Activated naive CD4-positive, alpha-beta T cell treated with anti-CD3 and anti-CD28 coated beads, Interleukin-2, amount 50 U/mL, for 72 hours (primary cell): ENCODE results near the gene EFNA2. TPM values are rescaled to one million over a fixed set of nuclear protein-coding genes. Genes with fewer than 3 reads are reported as not detected.
"Not testable (repeated sequence)": the region's sequence is repeated elsewhere in the genome, so short reads cannot be mapped to it uniquely, and the experiment has no call there.

Experiments used
- ATAC-seq, 2 donors: fragments of 150-1000 bp; cut with Tn5 transposase; 2 replicates each; pipeline ENCODE4 v1.10.0; 2021; ENCODE audit warnings: mild to moderate bottlenecking in 2 of 2, moderate library complexity in 2 of 2
- DNase-seq, 2 donors: peaks; one replicate each; pipeline ENCODE4 v3.0.0; 2021 to 2022; ENCODE audit warnings: low spot score in 2 of 2
- H3K27ac Mint-ChIP-seq, 2 donors: one replicate each; pipeline ENCODE4 v1.8.0; 2022; ENCODE audit warnings: mild to moderate bottlenecking in 2 of 2, mixed read lengths in 2 of 2
- H3K36me3 Mint-ChIP-seq, 2 donors: one replicate each; pipeline ENCODE4 v1.8.0; 2022; ENCODE audit warnings: mixed read lengths in 2 of 2
- H3K9me3 Mint-ChIP-seq, 2 donors: one replicate each; pipeline ENCODE4 v1.8.0; 2022; ENCODE audit warnings: mixed read lengths in 2 of 2
- total RNA-seq, 2 donors: library from RNA; stranded (reverse); gene quantifications; one replicate each; pipeline ENCODE4 v1.2.3, GENCODE V29; 2022

The EFNA2 gene
- total RNA-seq, 2 donors from 2014 or later, result 0.25 TPM; not detected in 1

DNA sequence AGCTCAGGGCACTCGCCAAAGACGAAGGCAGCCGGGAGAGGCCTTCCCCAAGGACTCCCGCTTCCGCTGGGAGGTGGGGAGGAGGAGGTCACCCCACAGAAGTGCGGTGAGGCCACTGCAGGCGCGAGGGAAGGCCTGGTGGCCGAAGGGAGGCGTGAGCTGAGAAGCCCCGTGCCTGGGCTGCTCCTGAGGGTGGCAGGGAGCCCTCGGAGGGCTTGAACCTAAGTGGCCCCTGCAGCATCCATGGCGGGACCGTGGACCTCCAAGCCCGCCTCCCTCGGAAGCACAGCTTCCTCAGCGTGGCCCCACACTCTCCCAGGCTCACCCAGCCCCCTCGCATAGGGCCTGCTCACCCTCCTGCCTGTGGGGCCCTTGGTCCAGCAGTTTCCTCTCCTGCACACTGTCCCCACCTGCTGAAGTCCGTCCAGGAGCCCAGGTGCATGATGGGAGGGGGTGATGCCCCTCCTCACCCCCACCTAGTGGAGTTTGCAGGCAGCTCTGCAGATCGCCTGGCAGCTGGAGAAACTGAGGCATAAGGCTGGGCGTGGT, 25.9 kb downstream of the EFNA2 start:
- no peaks in the 10 kb centered on the region for H3K9me3 Mint-ChIP-seq
- H3K36me3 Mint-ChIP-seq, result no peaks in the 10 kb centered on the region

DNA sequence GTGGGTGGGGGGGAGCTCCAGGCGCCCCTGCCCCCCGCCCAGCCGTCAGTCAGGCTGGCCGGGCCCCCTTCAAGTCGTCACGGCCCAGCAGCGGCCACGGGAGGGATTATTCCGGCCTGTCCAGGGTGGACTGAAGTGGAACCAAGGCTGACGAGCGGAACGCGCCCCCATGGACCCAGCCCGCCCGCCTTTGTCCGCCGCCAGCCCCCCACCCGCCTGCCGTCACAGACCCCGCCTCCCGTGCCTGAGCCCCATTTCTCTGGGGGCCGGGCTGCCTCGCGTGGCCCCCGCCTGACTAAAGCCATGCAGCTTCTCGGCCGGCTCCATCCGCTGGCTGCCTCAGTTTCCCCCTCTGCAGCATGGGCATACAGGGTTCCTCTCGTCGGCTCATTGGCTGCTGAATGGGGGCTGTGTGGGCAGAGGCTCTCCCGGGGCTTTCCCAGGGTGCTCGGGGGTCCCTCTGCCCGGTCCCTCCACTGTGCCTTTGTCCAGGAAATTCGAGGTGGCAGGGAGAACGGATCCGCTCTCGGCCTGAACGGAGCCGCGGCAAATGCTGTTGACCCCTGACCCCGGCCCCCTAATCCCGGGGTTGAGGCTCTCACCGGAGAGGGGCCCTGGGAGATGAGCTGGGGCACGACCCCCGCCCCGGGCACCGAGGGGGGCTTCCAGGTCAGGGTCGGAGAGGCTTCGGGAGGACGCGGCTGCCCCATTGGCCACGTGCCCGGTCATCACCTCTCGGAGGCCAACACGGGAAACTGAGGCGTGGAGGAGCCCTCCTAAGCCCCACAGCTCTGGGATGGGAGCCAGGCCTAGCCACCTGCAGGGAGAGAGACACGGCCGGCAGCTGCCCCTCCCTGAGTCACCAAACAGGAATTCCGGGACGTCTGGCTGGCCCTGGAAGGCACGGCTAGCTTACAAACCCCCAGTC, 27.4 kb downstream of the EFNA2 start:
- Mint-ChIP-seq H3K9me3 (no peaks in the 10 kb centered on the region), H3K27ac (no peak overlapping the region), H3K36me3 (no peaks in the 10 kb centered on the region)
- DNase-seq (no peak), ATAC-seq (no peak)

More for the DNA sequence above, 25.9 kb downstream of the EFNA2 start:
- ATAC-seq, result no peak
- DNase-seq, result no peak
- no peak overlapping the region for H3K27ac Mint-ChIP-seq

DNA sequence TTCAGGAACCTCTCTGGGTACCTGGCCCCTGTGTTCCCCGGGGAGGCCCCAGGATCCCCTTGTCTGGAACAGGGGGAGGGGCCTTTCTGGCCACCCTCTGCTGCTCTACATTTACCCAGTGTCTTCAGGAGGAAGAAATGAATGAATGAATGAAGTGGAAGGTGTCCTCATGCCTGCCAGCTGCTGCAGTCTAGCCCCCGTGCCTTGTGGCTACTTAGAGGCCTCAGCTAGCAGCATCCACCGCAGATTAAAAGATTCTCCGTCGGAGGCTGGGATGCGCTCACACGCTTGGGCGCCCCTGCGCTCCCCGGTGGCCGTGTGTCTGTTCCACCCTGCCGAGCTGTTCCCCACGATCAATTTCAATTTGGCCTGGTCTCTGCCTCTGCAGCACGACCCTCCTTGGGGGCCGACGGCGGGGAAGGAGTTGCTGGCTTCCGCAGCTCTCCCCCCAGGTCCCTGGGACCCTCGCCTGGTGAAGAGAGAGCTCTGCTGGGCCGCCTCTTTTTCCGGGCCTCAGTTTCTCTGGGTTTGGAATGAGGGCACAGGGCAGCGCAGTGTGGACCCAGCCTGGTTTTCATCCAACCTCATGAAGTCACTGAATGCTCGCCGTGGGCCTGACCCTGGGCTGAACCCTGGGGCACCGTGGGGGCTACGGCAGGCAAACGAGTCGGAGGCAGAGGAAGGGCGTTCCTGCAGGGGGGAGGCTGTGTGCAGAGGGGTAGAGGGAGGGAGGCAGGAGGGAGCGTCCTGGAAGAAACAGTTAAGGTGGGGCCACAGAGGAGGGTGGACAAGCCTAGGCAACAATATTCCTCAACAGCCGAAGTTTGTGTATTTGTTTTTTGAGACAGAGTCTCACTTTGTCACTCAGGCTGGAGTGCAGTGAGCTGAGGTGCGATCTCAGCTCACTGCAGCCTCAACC, 28.3 kb downstream of the EFNA2 start:
- Mint-ChIP-seq H3K36me3 (no peaks in the 10 kb centered on the region), H3K27ac (no peak overlapping the region), H3K9me3 (no peaks in the 10 kb centered on the region)
- DNase-seq (no peak), ATAC-seq (no peak)

DNA sequence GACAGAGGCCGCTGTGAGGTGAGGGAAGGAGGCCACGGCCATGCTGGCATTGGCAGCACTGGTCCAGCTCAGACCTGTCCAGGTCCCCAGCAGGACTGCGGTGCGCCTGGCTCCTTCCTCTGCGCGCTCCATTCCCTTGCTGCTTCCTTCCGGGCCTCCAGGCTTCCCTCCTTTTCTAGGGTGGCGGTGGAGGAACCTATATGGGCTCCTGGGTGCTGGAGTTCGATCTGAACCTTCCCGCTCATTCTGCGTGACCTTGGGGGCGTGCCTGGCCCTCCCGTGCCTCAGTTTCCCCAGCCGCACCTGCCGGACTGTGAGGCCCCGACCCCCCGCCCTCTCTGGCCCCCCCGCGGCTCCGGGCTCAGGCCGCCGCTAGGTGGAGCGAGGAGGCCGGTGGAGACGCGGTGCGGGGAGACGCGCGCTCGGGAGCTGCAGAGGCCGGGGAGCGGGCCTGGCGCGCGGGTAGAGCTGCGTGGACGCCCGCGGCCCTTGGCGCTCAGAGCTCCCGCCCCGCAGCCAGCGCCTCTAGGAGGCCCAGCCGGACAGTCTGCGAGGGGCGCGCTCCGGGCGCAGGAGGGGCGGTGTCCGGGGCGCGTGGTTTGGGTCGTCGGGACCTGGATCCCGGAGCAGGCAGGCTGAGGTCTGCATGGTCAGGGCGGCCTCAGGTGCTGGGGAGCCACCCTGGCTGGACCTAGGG, 29.9 kb downstream of the EFNA2 start:
- H3K36me3 Mint-ChIP-seq, result no peaks in the 10 kb centered on the region
- H3K9me3 Mint-ChIP-seq, result no peaks in the 10 kb centered on the region
- peak in 1 of 2 donors; percentile 64 for DNase-seq
- peak; percentile 70 to 86 for ATAC-seq
- no peak overlapping the region for H3K27ac Mint-ChIP-seq

DNA sequence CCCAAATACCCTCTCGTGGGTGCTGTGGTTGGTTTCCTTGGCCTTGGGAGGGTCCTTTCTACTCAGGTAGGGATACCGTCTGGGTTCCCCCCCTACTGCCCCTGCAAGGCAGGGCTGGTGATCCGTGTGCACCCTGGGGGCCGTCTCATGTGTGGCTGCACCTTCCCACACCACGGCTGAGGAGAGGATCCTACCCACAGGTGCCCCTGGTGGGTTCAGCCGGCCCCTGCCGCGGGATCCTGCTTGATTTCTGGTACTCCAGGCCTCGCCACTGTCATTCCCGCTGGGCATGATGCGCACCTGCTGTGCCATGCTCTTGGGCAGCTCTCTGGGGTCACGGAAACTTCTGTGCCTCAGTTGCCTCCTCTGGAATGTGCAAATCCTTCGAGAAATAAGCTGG, 30.8 kb downstream of the EFNA2 start:
- H3K27ac Mint-ChIP-seq, result no peak overlapping the region
- H3K36me3 Mint-ChIP-seq, result no peaks in the 10 kb centered on the region

DNA sequence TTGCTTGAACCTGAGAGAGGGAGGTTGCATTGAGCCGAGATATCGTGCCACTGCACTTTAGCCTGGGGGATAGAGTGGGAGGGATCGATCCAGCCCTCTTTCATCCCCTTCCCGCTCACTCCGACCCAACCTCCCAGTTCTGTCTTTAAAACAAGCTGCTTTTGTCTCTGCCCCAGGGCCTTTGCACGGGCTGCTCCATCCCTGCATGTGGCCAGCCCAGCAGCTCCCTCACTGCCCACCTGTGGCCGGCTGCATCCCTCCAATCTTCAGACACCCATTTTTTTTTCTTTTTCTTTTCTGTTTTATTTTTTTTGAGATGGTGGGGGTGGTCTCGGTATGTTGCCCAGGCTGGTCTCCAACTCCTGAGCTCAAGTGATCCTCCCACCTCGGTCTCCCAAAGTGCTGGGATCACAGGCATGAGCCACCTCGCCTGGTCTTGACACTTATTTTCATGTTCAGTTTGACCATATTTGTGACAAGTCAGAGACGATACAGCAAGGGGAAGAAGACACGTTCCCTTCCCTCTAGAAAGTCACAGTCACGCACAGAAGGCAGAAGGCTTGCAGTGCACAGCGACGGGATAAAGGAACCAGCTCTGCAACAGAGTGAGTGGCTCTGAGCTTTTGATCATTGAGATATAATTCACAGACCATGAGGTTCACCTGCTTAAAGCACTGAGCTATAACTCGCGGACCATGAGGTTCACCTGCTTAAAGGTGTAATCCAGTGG, 31.8 kb downstream of the EFNA2 start:
- H3K27ac Mint-ChIP-seq, result no peak overlapping the region
- ATAC-seq, result no peak
- no peaks in the 10 kb centered on the region for H3K9me3 Mint-ChIP-seq
- DNase-seq, result no peak
- H3K36me3 Mint-ChIP-seq, result no peaks in the 10 kb centered on the region

More for the DNA sequence above, 30.8 kb downstream of the EFNA2 start:
- no peaks in the 10 kb centered on the region for H3K9me3 Mint-ChIP-seq
- ATAC-seq (no peak), DNase-seq (no peak)

DNA sequence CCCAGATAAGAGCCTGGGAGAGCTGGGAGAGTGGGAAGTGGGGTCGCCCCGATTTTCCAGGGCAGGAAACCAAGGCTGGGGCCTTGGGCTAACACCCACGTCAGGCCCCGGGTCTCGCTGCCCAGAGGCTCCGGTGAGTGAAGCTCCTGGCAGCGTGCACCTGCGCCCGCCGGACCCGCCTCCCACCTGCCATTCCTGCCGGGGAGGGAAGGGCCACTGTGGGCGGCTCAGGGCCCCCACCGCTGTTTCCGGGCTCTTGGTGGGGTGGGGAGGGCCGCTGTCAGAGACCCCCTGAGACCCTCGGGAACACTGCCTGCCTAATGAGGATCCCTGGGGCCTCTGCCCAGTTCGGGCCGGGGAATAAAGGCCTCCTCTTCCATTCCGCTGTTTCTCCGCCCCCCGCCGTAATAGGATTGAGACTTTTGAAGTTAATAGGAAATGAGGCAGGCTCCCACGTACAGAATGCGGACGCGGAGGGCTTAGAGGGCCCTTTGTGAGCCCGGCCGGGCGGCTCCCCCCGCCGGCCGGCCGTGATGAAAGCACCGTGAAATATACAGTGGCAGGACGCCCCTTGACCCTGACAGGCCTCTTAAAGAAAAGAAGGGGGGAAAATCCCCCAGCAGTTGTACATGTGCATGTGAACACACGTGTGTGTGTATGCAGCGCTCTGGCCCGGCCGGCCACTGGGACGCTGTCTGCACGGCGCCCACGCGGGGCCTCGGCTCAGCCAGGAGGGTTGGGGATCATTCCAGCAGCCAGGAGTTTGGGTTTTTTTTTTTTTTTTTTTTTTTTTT, 33.2 kb downstream of the EFNA2 start:
- no peak for ATAC-seq
- DNase-seq, result no peak
- H3K9me3 Mint-ChIP-seq, result no peaks in the 10 kb centered on the region
- H3K36me3 Mint-ChIP-seq, result no peaks in the 10 kb centered on the region
- H3K27ac Mint-ChIP-seq, result no peak overlapping the region

DNA sequence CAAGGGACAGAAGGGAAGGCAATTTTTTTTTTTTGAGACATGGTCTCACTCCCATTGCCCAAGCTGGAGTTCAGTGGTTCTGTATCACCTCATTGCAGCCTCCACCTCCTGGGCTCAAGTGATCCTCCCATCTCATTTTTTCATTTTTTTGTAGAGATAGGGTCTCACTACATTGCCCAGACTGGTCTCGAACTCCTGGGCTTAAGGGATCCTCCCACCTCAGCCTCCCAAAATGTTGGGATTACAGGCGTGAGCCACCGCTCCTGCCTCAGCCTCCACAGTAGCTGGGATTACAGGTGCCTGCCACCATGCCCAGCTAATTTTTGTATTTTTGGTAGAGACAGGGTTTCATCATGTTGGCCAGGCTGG, 34.6 kb downstream of the EFNA2 start:
- not testable (repeated sequence) for DNase-seq, H3K27ac Mint-ChIP-seq, H3K9me3 Mint-ChIP-seq, ATAC-seq, H3K36me3 Mint-ChIP-seq

DNA sequence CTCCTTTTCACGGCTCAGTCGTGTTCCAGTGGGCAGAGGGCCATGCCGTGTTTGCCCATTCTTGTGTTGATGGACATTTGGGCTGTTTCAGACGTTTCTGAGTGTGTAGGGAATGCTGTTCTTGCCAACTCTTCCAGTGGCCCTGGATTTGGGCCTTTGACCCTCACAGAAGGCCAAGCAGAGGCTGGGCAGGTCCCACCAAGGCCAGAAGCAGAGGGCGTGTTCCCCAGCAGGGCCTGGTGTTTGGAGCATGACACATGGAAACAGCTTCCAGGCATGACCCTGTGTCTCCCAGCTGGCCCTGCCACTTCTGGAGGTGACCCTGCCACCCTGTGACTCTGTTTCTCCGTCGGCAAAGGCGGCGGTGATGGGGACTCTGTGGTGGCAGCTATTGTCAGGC, 35.9 kb downstream of the EFNA2 start:
- Mint-ChIP-seq H3K36me3 (no peaks in the 10 kb centered on the region), H3K9me3 (no peaks in the 10 kb centered on the region), H3K27ac (no peak overlapping the region)
- ATAC-seq, result no peak
- no peak for DNase-seq

DNA sequence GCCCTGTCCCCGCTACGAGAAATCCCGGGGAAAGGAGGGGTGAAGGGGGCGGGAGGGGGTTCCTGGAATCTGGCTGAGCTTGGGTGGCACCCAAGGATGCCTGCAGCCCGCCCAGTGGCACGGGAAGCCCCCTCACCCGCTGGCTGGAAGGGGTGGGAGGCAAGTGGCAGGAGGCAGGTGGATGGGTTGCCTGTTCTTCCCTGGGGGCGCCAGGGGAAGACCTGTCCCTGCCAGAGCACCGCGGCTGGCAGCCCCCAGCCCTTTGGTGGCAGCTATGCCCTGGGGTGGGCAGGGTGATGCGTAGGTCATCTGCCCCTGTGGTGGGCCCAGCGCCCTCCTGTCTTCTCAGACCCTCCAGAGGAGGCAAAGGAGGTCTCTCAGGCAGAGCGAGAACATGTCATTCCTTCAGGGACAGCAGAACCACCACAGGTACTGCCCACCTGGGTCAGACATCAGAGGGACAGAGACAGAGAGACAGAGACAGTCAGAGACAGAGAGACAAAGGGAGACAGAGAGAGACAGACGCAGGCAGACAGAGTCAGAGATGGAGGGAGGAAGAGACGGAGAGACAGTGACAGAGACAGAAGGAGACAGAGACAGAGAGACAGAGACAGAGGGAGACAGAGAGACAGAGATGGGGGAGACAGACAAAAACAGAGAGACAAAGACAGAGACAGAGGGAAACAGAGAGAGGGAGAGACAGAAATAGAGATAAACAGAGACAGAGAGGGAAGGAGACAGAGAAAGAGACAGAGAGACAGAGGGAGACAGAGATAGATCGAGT, 36.7 kb downstream of the EFNA2 start:
- Mint-ChIP-seq H3K27ac (no peak overlapping the region), H3K36me3 (no peaks in the 10 kb centered on the region), H3K9me3 (no peaks in the 10 kb centered on the region)
- DNase-seq (no peak), ATAC-seq (no peak)

DNA sequence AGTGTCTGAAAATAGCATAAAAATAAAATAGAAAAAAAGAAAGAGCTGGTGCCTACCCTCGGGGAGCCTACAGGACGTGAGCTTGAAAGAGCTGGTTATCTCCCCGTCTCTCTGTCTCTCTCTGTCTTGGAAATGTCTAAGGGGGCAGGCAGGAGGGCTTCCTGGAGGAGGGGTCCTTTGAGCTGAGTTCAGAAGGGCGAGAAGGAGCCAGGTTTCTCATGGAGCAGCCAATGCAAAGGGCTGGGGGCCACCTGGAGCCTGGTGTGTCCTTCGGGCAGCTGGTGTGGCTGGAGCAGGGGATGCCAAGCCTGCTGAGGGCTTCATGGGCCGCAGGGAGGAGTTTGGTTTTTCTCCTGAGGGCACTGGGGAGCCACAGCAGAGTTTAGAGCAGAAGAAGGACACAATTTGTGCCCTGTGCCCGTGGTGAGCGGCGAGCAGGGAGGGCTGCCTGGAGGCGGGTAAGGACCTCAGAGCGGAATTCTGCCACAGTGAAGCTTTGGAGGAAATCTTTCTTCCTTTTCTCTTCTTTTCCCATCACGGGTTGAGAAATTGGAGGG, 38.7 kb downstream of the EFNA2 start:
- Mint-ChIP-seq H3K36me3 (no peaks in the 10 kb centered on the region), H3K9me3 (no peaks in the 10 kb centered on the region), H3K27ac (no peak overlapping the region)
- ATAC-seq (no peak), DNase-seq (no peak)

DNA sequence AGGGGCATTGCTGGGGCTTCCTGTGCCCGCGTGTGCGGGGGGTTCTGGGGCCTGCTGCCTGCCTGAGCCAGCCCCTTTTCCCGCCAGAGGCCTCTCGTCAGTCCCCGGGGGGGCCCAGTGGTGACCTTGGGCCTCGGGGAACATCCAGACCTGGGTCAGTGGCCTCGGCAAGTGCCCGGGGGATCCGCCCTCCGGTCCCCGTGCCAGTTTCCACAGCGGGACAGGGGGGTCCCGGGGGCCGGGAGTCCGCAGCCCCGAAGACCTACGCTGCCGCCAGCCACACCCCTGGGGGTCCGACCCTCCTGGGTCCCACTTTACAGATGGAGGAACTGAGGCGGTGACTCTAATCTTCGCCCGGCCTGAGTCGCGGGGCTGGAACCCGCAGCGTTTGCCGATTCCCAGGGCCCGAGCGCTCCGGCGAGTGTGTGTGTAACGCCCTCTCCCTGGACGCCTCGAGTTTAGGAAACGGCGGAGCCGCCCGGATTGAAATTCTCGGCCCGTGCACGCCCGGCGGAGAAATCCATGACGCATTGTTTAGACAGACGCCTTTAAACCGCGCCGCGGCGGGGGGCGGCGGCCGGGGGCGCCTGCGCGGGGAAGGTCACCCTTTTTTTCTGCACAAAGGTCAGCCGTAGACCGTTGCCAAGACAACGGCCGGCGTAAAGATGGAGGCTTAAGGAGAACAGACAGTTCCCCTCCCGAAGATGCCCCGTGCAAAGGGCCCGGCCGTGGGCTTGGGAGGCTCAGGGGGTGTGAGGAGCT, 39.3 kb downstream of the EFNA2 start:
- ATAC-seq (peak; percentile 61 to 67), DNase-seq (peak in 1 of 2 donors; percentile 39)
- no peaks in the 10 kb centered on the region for H3K9me3 Mint-ChIP-seq
- H3K36me3 Mint-ChIP-seq, result no peaks in the 10 kb centered on the region
- no peak overlapping the region for H3K27ac Mint-ChIP-seq

DNA sequence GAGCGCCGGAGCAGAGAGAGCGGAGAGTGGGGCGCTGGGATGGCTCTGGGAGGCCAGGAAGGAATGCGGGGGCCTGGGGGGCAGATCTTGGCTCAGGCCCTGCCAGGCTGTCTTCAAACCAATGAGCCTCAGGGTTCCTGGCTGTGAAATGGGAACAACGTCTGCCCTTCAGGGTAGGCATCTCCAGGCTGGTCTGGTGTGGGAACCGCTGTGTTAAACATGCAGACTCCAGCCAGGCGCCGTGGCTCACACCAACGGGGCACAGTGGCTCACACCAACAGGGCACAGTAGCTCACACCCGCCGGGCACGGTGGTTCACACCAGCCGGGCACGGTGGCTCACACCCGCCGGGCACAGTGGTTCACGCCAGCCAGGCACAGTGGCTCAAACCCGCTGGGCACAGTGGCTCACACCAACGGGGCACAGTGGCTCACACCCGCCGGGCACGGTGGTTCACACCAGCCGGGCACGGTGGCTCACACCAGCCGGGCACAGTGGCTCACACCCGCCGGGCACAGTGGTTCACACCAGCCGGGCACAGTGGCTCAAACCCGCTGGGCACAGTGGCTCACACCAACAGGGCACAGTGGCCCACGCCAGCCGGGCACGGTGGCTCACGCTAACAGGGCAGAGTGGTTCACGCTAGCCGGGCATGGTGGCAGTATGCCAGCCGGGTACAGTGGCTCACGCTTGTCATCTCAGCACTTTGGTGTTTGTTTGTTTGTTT, 40.1 kb downstream of the EFNA2 start:
- H3K36me3 Mint-ChIP-seq, result no peaks in the 10 kb centered on the region
- no peaks in the 10 kb centered on the region for H3K9me3 Mint-ChIP-seq
- H3K27ac Mint-ChIP-seq, result no peak overlapping the region
- DNase-seq, result no peak
- no peak for ATAC-seq
